Ovary (tissue), 3 donors: ENCODE data around the gene DPAGT1.

Experiments used
- POLR2A ChIP-seq: fragments of 450-650 bp; IDR thresholded peaks from one replicate; pipeline ENCODE4 v1.6.1; 2017; ENCODE audit warnings: antibody characterized with exemption, mild to moderate bottlenecking, moderate library complexity
- TF ChIP-seq, protein P1 (sequence below), 3 donors: fragments of 450-650 bp in 2 of 3; fragments of 200-600 bp in 1 of 3; IDR thresholded peaks; one replicate each; pipeline versions ENCODE4 v1.5.1 to v1.8.0; 2016 to 2022; ENCODE audit warnings: antibody characterized with exemption in 3 of 3, mild to moderate bottlenecking in 1 of 3
- donor health status: DM: no; HTN: no; CAD: no.

DNA sequence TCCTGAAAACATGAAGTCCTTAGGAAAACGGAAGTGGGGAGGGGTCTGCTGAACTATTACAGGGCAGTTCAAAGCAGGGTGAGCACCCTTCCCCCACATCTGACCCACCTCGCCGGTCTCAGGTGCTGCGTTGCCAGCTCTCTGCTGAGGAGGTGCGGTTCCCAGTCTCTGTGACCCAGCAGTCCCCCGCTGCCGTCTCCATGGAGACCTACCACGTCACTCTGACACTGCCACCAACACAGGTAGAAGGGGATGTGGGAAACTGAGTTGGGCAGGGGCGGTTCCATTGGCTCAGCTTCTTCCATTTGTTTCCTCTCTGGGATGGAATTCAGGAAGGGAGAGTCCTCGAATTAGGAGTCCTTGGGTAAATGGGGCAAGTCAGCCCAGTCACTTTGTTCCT lies 8.8 kb upstream of the DPAGT1 start:
- TF ChIP-seq, protein P1, sequence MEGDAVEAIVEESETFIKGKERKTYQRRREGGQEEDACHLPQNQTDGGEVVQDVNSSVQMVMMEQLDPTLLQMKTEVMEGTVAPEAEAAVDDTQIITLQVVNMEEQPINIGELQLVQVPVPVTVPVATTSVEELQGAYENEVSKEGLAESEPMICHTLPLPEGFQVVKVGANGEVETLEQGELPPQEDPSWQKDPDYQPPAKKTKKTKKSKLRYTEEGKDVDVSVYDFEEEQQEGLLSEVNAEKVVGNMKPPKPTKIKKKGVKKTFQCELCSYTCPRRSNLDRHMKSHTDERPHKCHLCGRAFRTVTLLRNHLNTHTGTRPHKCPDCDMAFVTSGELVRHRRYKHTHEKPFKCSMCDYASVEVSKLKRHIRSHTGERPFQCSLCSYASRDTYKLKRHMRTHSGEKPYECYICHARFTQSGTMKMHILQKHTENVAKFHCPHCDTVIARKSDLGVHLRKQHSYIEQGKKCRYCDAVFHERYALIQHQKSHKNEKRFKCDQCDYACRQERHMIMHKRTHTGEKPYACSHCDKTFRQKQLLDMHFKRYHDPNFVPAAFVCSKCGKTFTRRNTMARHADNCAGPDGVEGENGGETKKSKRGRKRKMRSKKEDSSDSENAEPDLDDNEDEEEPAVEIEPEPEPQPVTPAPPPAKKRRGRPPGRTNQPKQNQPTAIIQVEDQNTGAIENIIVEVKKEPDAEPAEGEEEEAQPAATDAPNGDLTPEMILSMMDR (IDR thresholded peaks at IDR 0.05): no peak
- no peak for TF ChIP-seq POLR2A
